ENCODE data around the gene GDF11.

The GDF11 gene

DNA sequence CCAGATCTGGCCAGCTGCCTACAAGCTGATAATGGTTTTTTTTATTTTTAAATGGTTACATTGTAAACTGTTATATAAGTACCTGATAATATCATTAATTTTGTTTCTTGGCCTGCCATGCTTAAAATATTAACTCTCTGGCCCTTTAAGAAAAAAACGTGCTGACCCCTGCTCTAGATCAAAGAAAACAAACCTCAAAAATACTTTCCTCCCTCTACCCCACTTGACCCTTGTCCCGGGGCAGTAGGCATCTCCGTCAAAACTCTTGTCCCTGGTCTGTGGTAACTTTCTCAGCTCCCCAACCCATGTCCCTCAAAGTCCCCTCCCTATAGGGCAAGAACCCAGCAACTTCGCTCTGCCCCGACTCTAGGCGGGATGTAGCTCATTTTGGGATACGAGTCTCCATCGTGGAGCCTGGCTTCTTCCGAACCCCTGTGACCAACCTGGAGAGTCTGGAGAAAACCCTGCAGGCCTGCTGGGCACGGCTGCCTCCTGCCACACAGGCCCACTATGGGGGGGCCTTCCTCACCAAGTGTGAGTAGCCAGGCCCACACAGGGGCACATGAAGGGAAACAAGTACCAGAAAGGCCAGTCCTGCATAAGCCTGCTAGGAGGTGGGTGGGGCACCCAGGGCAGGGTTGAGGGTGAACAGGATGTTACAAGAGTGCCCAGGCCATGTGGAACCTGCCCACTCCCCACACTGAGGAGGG is 19.3 kb upstream of the GDF11 start:
- no peak for DNase-seq (ENCODE audit: low spot score)

DNA sequence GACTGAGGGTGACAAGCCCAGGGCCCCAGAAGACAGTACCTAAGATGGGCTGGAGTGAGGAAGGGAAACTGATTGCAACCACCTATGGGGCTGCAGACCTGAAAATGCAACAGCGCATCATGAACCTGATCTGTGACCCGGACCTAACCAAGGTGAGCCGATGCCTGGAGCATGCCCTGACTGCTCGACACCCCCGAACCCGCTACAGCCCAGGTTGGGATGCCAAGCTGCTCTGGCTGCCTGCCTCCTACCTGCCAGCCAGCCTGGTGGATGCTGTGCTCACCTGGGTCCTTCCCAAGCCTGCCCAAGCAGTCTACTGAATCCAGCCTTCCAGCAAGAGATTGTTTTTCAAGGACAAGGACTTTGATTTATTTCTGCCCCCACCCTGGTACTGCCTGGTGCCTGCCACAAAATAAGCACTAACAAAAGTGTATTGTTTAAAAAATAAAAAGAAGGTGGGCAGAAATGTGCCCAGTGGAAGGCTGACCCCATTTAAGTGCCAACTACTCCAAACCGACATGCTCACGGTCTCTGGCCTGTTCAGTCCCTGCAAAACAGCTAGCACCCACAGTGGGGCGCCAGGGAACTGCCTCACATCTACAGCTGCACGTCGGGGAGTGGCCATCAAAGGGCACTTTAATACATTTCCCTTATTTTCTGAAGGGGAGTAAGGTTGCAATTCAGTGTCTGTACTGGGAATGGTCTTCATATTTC is 18.5 kb upstream of the GDF11 start:
- DNase-seq (ENCODE audit: low spot score) = peak; percentile 71

DNA sequence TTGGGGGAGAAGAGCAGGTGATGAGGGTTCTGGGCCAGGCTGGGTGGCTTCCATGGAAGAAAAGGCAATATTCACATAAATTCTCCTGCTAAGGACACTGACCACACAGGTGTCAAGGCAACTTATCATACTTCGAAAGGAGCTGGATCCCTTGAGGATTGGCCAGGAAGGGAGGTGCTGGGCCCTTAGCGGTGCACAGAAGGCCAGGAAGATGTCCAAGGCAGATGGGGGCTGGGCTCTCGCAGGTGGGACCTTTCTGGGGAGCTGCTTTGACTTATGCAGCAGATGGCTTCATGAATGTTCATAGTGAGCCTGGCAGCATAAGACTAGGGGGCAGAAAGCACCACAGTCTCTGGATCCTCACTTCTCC is 18.0 kb upstream of the GDF11 start:
- DNase-seq (ENCODE audit: low spot score) = no peak

DNA sequence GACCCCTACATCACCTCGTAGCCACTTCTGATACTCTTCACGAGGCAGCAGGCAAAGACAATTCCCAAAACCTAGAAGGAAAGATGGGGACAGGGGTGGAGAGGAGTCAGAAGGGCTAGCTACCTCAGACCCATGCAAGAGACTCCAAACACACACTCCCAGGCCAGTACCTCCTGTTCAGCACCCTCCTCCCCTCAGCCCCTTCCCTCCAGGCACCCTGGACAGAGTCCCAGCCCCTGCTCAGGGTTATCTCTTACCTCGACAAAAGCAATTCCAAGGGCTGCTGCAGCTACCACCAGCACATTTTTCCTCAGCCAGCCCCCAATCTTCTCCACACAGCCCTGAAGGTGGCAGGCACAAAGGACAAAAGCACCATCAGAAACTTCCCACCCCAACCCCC is 17.4 kb upstream of the GDF11 start:
- DNase-seq (ENCODE audit: low spot score) = no peak

DNA sequence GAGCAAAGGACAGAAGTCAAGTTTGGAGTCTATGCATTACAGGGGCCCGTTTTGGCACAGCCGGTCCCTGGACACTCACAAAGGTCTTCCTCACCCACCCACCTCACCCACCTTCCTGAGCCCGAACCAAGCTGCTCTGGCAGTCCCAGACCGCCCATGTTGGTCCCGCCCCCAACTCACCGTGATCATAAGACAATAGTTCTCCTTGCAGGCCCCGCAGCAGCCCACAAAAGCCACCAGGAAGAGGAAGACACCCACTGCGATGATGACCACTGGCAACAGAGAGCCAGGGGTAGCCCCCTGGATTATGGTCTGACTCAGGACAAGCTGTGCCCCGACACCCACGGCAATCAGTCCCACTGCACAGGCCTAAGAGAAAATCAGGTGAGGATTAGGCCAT is 16.0 kb upstream of the GDF11 start:
- DNase-seq (ENCODE audit: low spot score) = no peak

DNA sequence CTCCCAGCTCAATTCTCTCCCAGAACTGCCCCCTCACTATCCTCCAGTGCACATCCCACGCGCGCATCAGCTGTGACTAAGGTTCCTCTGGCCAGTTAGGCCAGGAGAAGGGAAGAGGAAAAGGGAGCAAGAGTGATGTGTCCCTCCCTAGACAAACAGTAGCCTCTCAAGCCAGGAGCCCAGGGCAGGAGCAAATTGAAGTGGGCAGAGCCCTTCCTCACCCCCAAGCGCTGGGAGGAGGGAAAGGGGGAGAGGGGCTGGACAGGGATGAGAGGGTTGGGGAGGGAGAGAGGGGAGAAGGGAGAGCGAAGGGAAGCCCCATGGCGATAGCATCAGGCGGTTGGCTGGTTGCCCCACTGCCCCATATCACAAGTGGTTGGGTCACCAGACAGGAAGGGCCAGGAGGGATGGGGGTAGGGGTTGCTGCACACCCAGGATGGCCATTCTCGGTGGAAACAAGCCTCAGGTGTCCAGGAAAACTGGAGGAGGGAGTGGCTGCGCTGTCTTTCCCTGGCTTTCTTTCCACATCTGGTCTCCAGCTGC is 15.2 kb upstream of the GDF11 start:
- no peak for DNase-seq (ENCODE audit: low spot score)

DNA sequence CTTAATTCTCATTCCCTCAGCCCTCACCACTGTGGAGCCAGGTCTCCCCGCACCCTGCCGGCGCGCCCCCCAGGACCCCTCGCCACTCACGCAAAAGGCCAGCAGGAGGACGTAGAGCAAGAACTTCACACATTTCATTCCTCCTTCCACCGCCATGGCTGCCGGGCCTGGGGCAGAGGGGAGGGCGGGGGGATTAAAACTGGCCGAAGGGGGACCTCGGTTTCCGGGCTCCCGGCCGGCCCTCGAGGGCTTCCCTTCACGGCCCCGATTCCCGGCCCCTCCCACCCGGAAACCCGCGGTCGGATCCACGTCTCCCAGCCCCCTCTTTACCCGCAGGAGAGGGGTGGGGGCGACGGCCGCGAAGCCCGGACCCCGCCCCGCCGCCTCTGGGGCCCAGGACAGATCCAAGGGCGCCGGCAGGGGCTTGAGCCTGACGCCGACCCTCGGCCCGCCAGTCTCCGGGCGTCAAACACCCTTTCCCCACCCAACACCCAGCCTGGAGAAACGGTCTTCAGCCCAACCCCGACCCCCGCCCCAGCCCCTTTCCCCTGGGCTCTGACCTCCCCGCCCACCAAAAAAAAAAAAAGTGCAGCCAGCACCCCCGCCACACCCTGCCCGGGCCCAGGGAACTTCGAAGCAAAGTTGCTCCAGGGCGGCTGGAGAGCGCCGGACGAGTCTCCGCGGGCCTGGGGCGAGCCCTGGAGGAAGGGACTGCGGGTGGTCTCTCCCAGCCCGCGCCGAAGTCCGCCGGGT is 14.6 kb upstream of the GDF11 start:
- DNase-seq (ENCODE audit: low spot score) = no peak

DNA sequence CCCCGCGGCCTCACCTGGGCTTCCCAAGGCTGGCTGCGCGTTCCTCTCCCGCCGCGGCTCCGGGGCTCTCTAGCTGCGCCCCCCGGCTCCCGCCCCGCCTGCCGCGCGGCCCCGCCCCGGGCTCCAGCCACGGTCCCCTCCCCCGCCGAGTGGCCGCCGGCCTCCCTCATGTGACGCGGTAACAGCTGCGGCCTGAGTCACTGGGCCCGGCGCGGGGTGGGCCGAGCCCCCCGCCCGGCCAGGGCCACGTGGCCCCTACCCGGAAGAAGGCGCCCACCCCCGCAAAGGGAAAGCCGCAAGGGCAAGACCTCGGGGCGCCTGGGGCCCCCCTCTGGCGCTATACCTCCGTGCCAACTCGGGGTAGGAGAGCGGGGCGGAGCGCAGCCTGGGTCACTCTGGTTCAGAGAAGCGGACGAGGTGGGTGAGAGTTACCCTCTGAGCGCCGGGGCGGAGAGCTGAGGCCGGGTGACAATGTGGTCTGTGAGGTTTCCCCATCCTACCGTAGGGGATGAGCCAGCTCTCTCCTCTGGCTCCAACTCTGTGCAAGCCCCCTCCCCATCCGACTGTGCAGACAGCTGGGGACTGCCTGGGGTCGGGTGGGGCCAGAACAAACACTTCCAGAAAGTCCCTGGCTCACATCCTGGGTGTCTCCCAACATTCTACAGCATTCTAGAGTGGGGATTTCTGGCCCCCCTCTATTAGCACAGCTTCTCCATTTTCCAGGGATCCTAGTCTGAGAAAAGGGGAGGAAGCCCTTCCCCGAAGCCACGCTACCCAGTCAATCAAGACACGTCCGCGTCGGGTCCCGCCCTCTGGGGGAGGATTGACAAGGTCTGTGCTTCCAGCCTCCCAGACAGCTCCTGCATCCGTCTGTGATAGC is 13.7 kb upstream of the GDF11 start, which contains the start of gene CD63:
CD63 (minus strand) TSS at position 71 of the 880 bp plus-strand sequence. CDS start 668 bp downstream, outside the sequence.
- DNase-seq (ENCODE audit: low spot score) = peak; percentile 96

DNA sequence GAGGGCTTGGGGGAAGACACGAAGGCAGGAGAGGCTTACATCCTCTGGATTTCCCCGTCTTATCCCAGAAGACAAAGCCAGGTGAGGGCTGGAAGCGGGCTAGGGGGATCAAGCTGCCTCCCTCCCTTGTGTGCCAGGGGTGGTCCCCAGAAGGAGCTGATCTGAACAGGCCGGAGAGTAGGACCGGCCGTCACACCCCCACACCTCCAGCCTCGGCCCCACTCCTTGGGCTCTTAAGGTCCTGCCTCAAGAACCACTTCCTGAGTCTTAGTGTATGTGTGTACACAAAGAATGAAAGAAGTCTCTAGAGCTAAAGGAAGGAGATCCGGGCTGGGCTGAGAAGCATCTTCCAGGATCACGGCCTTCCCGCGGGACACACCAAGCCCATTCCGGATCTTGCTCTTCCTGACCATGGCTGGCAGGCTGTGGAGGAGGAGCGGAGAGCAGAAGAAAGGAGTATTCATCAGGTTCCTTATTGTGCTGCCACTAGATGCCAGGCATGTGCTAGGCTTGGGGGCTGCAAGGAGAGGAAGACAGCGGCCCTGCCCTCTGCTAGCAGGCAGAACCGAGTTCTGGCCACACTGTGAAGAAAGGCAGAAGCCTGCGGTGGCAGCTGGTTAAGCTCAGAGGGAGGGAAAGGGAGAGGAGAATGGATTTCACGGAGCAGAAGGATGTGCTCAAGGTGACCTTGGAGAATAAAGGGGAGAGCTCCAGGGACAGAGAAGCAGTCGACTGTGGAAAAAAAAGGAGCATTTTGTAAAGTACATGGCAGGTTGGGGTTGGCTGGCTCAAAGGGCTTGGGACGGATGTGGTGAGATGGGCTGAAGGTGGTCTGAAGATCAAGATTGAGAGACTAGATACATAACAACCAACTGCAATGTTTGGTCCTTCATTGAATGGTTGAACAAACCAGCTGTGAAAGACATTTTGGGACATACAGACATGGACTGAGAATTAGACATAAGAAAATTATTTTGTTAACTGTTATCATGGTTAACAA is 12.8 kb upstream of the GDF11 start:
- no peak for DNase-seq (ENCODE audit: low spot score)

DNA sequence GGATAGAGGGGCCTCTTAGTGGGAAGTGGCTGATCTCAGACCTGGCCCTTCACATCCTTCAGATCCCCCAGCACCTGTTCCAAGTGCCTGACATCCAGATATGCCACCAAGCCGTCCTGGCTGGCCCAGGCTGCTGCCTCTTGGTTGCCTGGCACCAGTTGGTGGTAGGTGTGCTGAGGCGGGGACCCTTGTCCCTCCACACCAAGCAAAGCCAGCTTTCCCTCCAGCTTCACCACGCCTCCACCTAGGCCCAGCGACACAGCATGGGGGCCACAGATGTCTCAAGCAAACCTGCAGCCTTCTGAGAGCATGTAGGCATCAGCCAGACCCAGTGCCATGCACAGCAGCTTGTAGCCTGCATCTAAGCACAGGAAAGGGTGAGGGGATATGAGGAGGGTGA is 10.6 kb upstream of the GDF11 start:
- DNase-seq (ENCODE audit: low spot score) = no peak

DNA sequence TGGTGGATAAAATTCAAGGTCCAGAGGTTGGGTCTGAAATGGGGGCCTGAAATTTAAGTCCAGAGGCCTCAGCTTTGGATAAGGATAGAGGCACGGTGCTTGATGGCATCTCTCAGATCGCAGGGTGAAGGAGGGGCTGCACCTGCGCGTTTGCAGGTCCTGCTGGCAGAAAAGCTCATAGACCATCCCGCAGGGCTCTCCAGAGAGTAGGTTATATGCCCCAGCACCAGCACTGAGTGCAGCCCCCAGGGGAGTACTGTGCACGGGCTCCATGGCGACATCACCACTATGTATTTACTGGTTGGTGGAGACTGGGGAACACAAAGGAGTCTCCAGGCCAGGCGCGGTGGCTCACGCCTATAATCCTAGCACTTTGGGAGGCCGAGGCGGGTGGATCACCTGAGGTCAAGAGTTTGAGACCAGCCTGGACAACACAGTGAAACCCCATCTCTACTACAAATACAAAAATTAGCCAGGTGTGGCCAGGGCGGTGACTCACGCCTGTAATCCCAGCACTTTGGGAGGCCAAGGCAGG is 9.8 kb upstream of the GDF11 start:
- DNase-seq (ENCODE audit: low spot score) = no peak

DNA sequence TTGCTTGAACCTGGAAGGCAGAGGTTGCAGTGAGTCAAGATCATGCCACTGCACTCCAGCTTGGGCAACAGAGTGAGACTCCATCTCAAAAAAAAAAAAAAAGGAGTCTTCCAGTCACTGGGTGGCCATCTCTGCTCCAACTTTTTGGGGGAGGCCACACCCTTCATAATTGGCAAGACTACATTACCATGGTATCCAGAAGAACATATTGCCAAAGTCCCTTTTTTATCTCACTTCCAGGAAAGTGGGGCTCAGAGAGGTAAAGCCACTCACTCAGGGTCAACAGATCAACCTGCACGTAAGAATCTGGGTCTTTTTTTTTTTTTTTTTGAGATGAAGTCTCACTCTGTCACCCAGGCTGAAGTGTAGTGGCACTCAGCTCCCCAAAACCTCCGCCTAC is 9.1 kb upstream of the GDF11 start:
- DNase-seq (ENCODE audit: low spot score) = no peak

DNA sequence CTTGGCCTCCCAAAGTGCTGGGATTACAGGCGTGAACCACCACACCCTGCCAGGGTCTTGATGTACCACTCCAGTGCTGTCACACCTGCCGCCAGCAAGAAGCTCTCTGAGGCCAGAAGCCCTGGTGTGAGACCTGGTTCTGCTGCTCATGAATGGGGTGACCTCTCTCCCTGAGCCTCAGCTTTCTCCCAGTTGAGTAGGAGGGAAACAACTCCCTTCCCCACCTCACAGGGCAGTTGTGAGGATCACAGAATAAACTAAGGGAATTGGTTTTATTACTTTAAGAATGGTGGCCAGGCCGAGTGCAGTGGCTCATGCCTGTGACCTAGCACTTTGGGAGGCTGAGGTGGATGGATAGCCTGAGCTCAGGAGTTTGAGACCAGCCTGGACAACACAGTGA is 8.3 kb upstream of the GDF11 start:
- no peak for DNase-seq (ENCODE audit: low spot score)

DNA sequence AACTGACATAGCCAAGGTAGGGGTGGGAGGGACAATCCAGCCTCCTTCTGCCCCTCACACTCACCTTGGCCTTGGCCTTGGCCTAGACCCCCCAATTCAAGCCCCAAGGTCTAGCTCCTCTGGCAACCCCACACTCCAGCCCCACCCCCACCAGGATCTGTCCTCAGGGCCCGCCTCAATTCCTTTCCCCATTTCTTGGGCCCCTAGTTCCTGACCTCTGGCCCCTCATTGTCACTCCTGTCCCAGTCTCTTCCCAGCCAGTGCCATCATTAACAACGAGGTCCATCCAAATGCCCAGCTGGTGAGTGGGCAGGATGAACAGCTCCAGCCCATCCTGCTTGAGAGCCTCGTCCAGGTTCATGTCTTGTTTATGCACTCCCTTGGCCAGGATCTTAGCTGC is 6.8 kb upstream of the GDF11 start:
- DNase-seq (ENCODE audit: low spot score) = no peak

DNA sequence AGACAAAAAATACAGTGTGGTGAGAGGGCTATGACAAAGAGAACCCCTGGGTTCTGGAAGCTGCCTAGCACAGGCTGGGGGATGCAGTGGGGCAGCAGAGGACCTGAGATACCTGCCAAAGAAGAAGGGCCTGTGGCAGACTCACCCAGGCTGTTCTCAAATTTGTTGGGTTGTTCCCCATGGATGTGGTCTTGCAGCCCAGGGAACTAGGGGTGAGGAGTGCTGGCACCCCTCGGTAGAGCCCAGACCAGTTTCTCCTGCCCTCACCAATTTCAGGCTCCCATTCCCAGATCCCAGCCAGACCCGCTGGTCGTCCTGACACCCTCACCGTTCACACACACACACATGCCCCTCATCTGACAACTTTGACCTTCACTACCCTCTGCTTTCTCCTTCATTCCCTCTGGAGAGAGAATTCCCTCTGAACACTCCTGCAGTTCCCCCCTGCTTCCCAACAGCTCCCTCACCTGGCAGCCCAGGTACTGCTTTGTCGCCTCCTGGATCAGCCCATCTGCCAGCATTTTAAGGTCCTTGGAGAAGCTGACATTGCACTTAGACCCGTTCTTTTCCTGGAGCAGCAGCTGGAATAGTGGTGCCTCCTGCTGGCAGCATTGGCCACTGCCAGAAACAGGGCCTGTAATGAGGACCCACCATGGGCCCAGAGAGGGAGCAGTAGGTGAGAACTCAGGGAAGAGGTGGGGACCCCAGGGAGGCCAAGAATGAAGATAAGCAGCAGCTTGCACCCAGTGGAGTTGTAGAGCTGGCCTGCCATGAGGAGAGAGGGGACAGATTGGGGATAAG is 5.9 kb upstream of the GDF11 start:
- peak; percentile 80 for DNase-seq (ENCODE audit: low spot score)

DNA sequence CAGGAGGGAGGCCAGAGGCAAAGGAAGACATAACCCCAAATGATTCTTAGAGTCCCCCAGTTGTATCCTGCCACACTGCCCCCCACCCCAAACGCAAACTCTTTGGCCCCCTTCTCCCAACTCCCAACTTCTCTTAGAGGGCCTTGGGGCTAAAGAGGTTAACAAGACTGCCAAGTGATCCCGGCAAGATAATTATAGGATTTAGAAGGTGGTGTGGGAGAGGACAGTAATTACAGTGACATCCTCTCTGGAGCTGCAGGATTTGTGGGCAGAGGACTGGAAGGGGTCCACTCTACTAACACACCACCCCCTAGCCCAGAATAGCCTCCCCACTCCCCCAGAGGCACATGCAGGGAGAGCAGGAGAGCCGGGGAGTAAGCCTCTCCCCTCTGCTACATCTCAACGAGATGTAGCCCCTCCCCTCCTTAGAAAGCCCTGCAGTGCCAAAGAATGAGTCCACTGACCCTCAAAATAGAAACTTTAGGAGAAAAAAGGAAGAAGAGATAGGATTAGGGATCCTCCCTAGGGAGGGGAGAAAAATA is 5.3 kb upstream of the GDF11 start:
- no peak for DNase-seq (ENCODE audit: low spot score)

DNA sequence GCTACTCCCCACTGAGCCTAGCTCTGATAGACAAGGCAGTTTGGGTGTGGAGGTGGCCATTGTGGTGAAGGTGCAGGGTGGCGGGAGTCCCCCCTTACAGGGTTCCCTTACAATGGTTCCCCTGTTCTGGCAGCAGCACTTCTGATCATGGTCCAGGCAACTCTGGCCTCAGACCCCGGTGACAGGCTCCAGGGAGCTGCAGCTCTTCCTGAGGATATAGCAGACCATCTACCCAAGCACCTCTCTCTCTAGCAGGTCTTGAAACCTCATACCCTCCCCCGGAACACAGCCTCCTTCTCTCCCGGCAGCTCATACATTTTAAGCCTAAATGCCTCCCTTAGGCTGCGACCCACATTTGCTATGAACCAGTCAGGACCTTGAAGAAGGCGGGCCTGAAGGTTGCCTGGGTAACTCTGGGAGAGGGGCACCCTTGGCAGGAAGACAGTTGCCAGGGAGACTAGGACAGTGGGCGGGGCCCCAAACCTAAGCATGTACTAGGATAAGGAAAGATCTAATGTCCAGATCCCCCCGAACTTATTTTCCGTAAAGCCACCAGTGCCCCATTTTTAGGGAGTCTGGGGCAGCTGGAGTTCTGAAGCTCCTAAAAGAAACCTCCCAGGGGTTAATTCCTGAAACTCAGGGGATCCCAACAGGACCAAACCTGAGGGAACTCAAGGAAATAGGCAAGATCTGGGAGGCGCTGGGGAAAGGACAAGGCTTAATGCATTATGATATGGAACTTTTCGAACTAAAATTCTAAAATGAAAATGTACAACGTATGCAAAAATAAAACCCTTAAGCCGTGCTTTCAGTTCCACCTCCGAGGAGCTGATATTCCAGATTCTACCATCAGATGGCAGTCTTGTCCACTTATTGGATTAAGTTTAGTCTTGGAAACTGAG is 4.5 kb upstream of the GDF11 start:
- peak; percentile 59 for DNase-seq (ENCODE audit: low spot score)

DNA sequence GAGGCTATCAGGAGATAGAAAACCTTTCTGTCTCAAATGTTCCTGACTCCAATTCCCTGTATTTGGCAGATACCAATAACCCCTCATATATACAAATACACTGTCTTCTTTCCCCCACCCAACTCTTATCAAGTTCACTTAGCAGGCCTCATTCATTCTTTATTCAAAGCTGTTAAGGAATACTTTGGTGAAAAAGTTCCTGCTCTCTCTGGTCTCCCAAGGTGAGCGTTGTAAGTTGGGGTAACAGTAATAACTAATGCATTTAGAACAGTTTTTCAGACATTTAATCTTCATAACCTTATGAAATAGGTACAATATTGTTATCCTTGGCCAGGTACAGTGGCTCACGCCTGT is 3.9 kb upstream of the GDF11 start:
- DNase-seq (ENCODE audit: low spot score) = no peak

Measured in HuH-7.5 (cell line).